Chondrocyte (in vitro differentiated cells): ENCODE data around the gene DNAJC4. TPM values are rescaled to one million over a fixed set of nuclear protein-coding genes. Genes with fewer than 3 reads are reported as not detected.

Experiments used
- DNase-seq: peaks from one replicate; pipeline ENCODE4 v3.0.0; 2021; ENCODE audit warnings: mixed read lengths, low spot score
- H3K27ac Mint-ChIP-seq: one replicate; pipeline ENCODE4 v1.8.0; 2021; ENCODE audit warnings: mild to moderate bottlenecking, moderate library complexity, mixed read lengths; ENCODE audit not compliant: unreplicated experiment
- H3K27me3 Mint-ChIP-seq: 2 replicates; pipeline ENCODE4 v1.8.0; 2021; ENCODE audit warnings: low read depth, mixed read lengths
- H3K36me3 Mint-ChIP-seq: 2 replicates; pipeline ENCODE4 v1.8.0; 2021; ENCODE audit warnings: low read depth, mixed read lengths
- H3K4me1 Mint-ChIP-seq: 2 replicates; pipeline ENCODE4 v1.8.0; 2021; ENCODE audit warnings: low read depth, mild to moderate bottlenecking, mixed read lengths
- H3K4me3 Mint-ChIP-seq: one replicate; pipeline ENCODE4 v1.8.0; 2021; ENCODE audit warnings: mild to moderate bottlenecking, moderate library complexity, mixed read lengths; ENCODE audit not compliant: unreplicated experiment
- H3K9me3 Mint-ChIP-seq: 2 replicates; pipeline ENCODE4 v1.8.0; 2021; ENCODE audit warnings: low read depth, mixed read lengths
- CTCF ChIP-seq: fragments of 200-600 bp; sonication (generic); IDR thresholded peaks from 2 replicates; pipeline ENCODE4 v1.5.0; 2021; ENCODE audit warnings: antibody characterized with exemption, mild to moderate bottlenecking, moderate library complexity
- total RNA-seq: library from RNA; stranded (reverse); gene quantifications from 3 replicates; pipeline ENCODE4 v1.2.1, GENCODE V29; 2021

Gene DNAJC4
- total RNA-seq, 1 donor from 2014 or later = 31.6 TPM

- Mint-ChIP-seq H3K36me3 (peaks cover 10% of the 10 kb centered on the region), H3K4me1 (peaks cover 19% of the 10 kb centered on the region), H3K27me3 (no peaks in the 10 kb centered on the region), H3K9me3 (no peaks in the 10 kb centered on the region), H3K4me3 (no peak overlapping the region), H3K27ac (no peak overlapping the region)
- no peak for DNase-seq
- TF ChIP-seq CTCF = no peak
Observed at GRCh38 chr11:64208796-64209562, 21.4 kb upstream of the DNAJC4 start.

- no peaks in the 10 kb centered on the region for H3K27me3 Mint-ChIP-seq
- no peak for TF ChIP-seq CTCF
- H3K4me1 Mint-ChIP-seq = peaks cover 13% of the 10 kb centered on the region
Observed at GRCh38 chr11:64209563-64209843, 20.8 kb upstream of the DNAJC4 start.

GRCh38 chr11:64210301-64211020 lies 19.9 kb upstream of the DNAJC4 start:
- no peak for TF ChIP-seq CTCF
- Mint-ChIP-seq H3K4me3 (no peak overlapping the region), H3K27ac (no peak overlapping the region), H3K9me3 (no peaks in the 10 kb centered on the region), H3K27me3 (no peaks in the 10 kb centered on the region), H3K36me3 (peaks cover 3% of the 10 kb centered on the region), H3K4me1 (peaks cover 11% of the 10 kb centered on the region)
- DNase-seq = no peak

More at GRCh38 chr11:64209563-64209843, 20.8 kb upstream of the DNAJC4 start:
- peaks cover 6% of the 10 kb centered on the region for H3K36me3 Mint-ChIP-seq
- H3K9me3 Mint-ChIP-seq = no peaks in the 10 kb centered on the region
- H3K27ac Mint-ChIP-seq = no peak overlapping the region
- DNase-seq = no peak
- no peak overlapping the region for H3K4me3 Mint-ChIP-seq

GRCh38 chr11:64211181-64211872 lies 19.0 kb upstream of the DNAJC4 start:
- no peak for TF ChIP-seq CTCF
- Mint-ChIP-seq H3K36me3 (peaks cover 1% of the 10 kb centered on the region), H3K27me3 (no peaks in the 10 kb centered on the region), H3K9me3 (no peaks in the 10 kb centered on the region), H3K4me1 (peaks cover 11% of the 10 kb centered on the region), H3K27ac (no peak overlapping the region), H3K4me3 (no peak overlapping the region)
- DNase-seq = no peak

- Mint-ChIP-seq H3K9me3 (no peaks in the 10 kb centered on the region), H3K4me3 (no peak overlapping the region), H3K36me3 (no peaks in the 10 kb centered on the region), H3K4me1 (no peaks in the 10 kb centered on the region), H3K27me3 (no peaks in the 10 kb centered on the region), H3K27ac (no peak overlapping the region)
- DNase-seq = no peak
- no peak for TF ChIP-seq CTCF
Observed at GRCh38 chr11:64216879-64217278, 13.5 kb upstream of the DNAJC4 start.
